Heart left ventricle (tissue), 16 donors: ENCODE data around the gene SULT4A1. TPM values are rescaled to one million over a fixed set of nuclear protein-coding genes. Genes with fewer than 3 reads are reported as not detected.

ENCODE experiments used
- ATAC-seq, 4 donors: fragments of 200-7000 bp; cut with Tn5 transposase; one replicate each; pipeline ENCODE4 v1.9.1; 2020 to 2022; ENCODE audit warnings: moderate library complexity in 4 of 4, mild to moderate bottlenecking in 3 of 4, moderate number of reproducible peaks in 1 of 4
- DNase-seq, 5 donors: peaks; one replicate each; pipeline ENCODE4 v3.0.0-alpha.2; 2020
- H3K27ac ChIP-seq, 12 donors: fragments of 200-600 bp; sonication (generic) in 4 of 12; one replicate each; pipeline versions ENCODE4 v1.5.0 to v1.8.0; 2016 to 2022; ENCODE audit warnings: mild to moderate bottlenecking in 2 of 12
- H3K27me3 ChIP-seq, 9 donors: fragments of 200-600 bp; sonication (generic) in 2 of 9; one replicate each; pipeline versions ENCODE4 v1.5.1 to v1.8.0; 2016 to 2022; ENCODE audit warnings: mild to moderate bottlenecking in 3 of 9
- H3K36me3 ChIP-seq, 9 donors: fragments of 200-600 bp; sonication (generic) in 2 of 9; one replicate each; pipeline versions ENCODE4 v1.5.0 to v1.8.0; 2018 to 2022; ENCODE audit warnings: mild to moderate bottlenecking in 2 of 9
- H3K4me1 ChIP-seq, 12 donors: fragments of 200-600 bp; sonication (generic) in 4 of 12; one replicate each; pipeline versions ENCODE4 v1.5.0 to v1.8.0; 2016 to 2022; ENCODE audit warnings: mild to moderate bottlenecking in 3 of 12
- H3K4me3 ChIP-seq, 12 donors: fragments of 200-600 bp; sonication (generic) in 4 of 12; one replicate each; pipeline versions ENCODE4 v1.5.0 to v1.8.0; 2017 to 2022; ENCODE audit warnings: mild to moderate bottlenecking in 9 of 12, moderate library complexity in 4 of 12
- H3K9me3 ChIP-seq, 12 donors: fragments of 200-600 bp; sonication (generic) in 4 of 12; one replicate each; pipeline versions ENCODE4 v1.5.0 to v1.8.0; 2016 to 2022; ENCODE audit warnings: mild to moderate bottlenecking in 1 of 12
- CTCF ChIP-seq, 12 donors: fragments of 200-600 bp; sonication (generic) in 4 of 12; IDR thresholded peaks; one replicate each; pipeline versions ENCODE4 v1.5.0 to v1.8.0; 2018 to 2022; ENCODE audit warnings: antibody characterized with exemption in 12 of 12, mild to moderate bottlenecking in 5 of 12
- POLR2A ChIP-seq, 2 donors: fragments of 450-650 bp; IDR thresholded peaks; one replicate each; pipeline ENCODE4 v1.6.1; 2017; ENCODE audit warnings: antibody characterized with exemption in 2 of 2, mild to moderate bottlenecking in 2 of 2, moderate library complexity in 2 of 2
- WGBS, 4 donors: extraction: QIAGEN DNeasy Blood & Tissue Kit in 2 of 4; methylation state at CpG; one replicate each; pipeline versions ENCODE4 v1.1.5 to v1.1.7; 2013 to 2018; 5-methylcytosine and 5-hydroxymethylcytosine counted together
- intact Hi-C, 10 donors: fragments of 100-400 bp; cut with DNase I; formaldehyde crosslinking; loops; one replicate each; pipeline versions ENCODE4 v1.11.1 to v1.14.2; 2022
- polyA plus RNA-seq, 2 donors: library from polyadenylated mRNA; stranded (reverse); fragments of 200-250 nt; gene quantifications; one replicate each; pipeline ENCODE4 v1.2.3, GENCODE V29; 2013
- total RNA-seq, 9 donors: library from RNA; depleted of rRNA in 2 of 9; stranded (reverse); fragments of >200 nt in 2 of 9; fragmentation: NEBNext Ultra II Directional in 3 of 9; extraction: Animal tissue kit (Norgen Biotek cat#: 25700) in 3 of 9; gene quantifications; one replicate each; pipeline versions ENCODE4 v1.1.0 to v1.2.4, GENCODE V29; 2016 to 2023
- donor health status: ischemic (EF 13 %, LVEDD 7.1; RV severe dilation, severe dysfunction).
- donor health status: healthy with polysubstance abuse.
- donor health status: DM: no; HTN: yes; CAD: no.
- donor health status: DM: no; HTN: no; CAD: no.
- donor health status: ischemic (EF 25% LVEDD 6.9; RV normal size, moderate dysfunction).
- donor health status: ischemic (EF 25% LVEDD 5.7; RV mildly dilated, moderate dysfunction).
- donor health status: healthy.
- donor health status: DM: yes; HTN: yes; CAD: no.
- donor health status: ischemic (EF 35%, LVEDD 5.7; RV mildly dilated, moderate dysfunction).
- donor health status: nonischemic (EF 11% LVEDD 7.7; RV severe dilation, severe dysfunction).
- donor health status: DM: yes; HTN: yes; CAD: no.
- donor health status: PGD.
- donor health status: ischemic (EF 29% LVEDD 5.4; RV normal size, mild dysfunction).
- donor health status: nonischemic (EF 23%, LVEDD 6.1; RV moderate dilation, normal function).

The SULT4A1 gene
- total and polyA plus RNA-seq, 11 donors: 0.07 to 0.92 (median 0.21) TPM; not detected in 6

GRCh38 chr22:43819421-43819921 is 42.8 kb downstream of the SULT4A1 start:
- DNase-seq: peak in 1 of 5 donors; percentile 1
- H3K27ac ChIP-seq: no peak overlapping the region
- no peak overlapping the region for H3K4me3 ChIP-seq
- 85 to 91% (median 89%) methylated on average over 12 of the region's 12 CpGs for WGBS, 4 donors
- ATAC-seq: no peak
- H3K4me1 ChIP-seq: no peaks in the 10 kb centered on the region
- peaks cover 0 to 33% (median 0%) of the 10 kb centered on the region in 9 donors for H3K27me3 ChIP-seq
- no peak for TF ChIP-seq CTCF (IDR thresholded peaks at IDR 0.05)
- TF ChIP-seq POLR2A (IDR thresholded peaks at IDR 0.05): no peak
- intact Hi-C loops: loop anchor here in 1 of 10 donors (2.0 kb wide), 1 partner anchor 15 kb away; no protein-coding TSS in a partner anchor
- no peaks in the 10 kb centered on the region for H3K9me3 ChIP-seq
- no peaks in the 10 kb centered on the region for H3K36me3 ChIP-seq

- H3K27me3 ChIP-seq: peaks cover 0 to 31% (median 0%) of the 10 kb centered on the region in 9 donors
- intact Hi-C loops: loop anchor here in 1 of 10 donors (2.0 kb wide), 1 partner anchor 14 kb away; no protein-coding TSS in a partner anchor
- no peak overlapping the region for H3K4me3 ChIP-seq
- H3K27ac ChIP-seq: no peak overlapping the region
- no peak for DNase-seq
- TF ChIP-seq POLR2A (IDR thresholded peaks at IDR 0.05) (no peak), CTCF (IDR thresholded peaks at IDR 0.05) (no peak)
- no peaks in the 10 kb centered on the region for H3K4me1 ChIP-seq
- no peaks in the 10 kb centered on the region for H3K9me3 ChIP-seq
- H3K36me3 ChIP-seq: no peaks in the 10 kb centered on the region
- 80 to 95% (median 87%) methylated on average over 11 of the region's 11 CpGs for WGBS, 4 donors
- no peak for ATAC-seq
Measured at GRCh38 chr22:43818981-43819380, 43.3 kb downstream of the SULT4A1 start.

GRCh38 chr22:43817402-43817801 is 44.9 kb downstream of the SULT4A1 start:
- WGBS, 4 donors: 92 to 95% (median 93%) methylated on average over 9 of the region's 9 CpGs
- Histone ChIP-seq H3K4me3 (no peak overlapping the region), H3K4me1 (peaks cover 0 to 9% (median 7%) of the 10 kb centered on the region in 12 donors), H3K27ac (no peak overlapping the region), H3K27me3 (peaks cover 0 to 21% (median 0%) of the 10 kb centered on the region in 9 donors), H3K36me3 (no peaks in the 10 kb centered on the region), H3K9me3 (no peaks in the 10 kb centered on the region)
- TF ChIP-seq CTCF (IDR thresholded peaks at IDR 0.05): no peak
- TF ChIP-seq POLR2A (IDR thresholded peaks at IDR 0.05): no peak
- DNase-seq (no peak), ATAC-seq (no peak)
- intact Hi-C loops: no loop called here

- no peak for DNase-seq
- intact Hi-C loops: no loop called here
- Histone ChIP-seq H3K4me3 (no peak overlapping the region), H3K4me1 (peaks cover 0 to 17% (median 11%) of the 10 kb centered on the region in 12 donors), H3K27ac (no peak overlapping the region), H3K27me3 (no peaks in the 10 kb centered on the region), H3K9me3 (no peaks in the 10 kb centered on the region), H3K36me3 (no peaks in the 10 kb centered on the region)
- no peak for ATAC-seq
- 96 to 98% (median 96%) methylated on average over 5 of the region's 5 CpGs for WGBS, 4 donors
- TF ChIP-seq POLR2A (IDR thresholded peaks at IDR 0.05) (no peak), CTCF (IDR thresholded peaks at IDR 0.05) (no peak)
Measured at GRCh38 chr22:43814264-43814663, 48.0 kb downstream of the SULT4A1 start.
